ENCODE measurements around the gene ZFAND6.

DNA sequence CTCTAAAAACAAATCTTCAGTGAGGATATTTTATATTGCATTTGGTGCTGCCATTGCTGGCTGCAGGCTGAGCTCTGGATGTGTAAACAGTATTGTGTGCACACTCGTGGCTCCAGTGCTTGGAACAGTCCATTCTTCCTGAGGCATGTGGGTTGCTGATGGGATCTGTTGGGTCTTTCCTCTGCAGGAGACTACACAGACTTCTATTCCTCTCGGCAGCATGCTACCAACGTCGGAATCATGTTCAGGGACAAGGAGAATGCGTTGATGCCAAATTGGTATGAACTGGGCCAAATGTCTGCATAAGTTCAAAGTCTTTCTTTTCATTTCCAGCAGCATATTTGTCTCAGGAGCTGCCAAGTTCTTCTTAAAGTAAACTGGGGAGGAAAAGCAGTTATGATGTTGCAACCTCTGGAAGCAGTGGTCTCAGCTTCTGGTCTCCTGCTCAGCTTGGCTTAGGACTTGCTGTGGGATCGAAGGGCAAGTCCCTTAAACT lies 102.6 kb downstream of the ZFAND6 start:
- no peak for TF ChIP-seq POLR2AphosphoS5 (IDR thresholded peaks at IDR 0.05; ENCODE audit: borderline replicate concordance, low read depth, low read length)
- no peak for TF ChIP-seq EZH2 (IDR thresholded peaks at IDR 0.05)
- no peak for TF ChIP-seq FOXP2 (optimal IDR thresholded peaks at IDR 0.05; ENCODE audit: control extremely low read depth, extremely low read length, insufficient read depth)

Data from SK-N-MC (cell line).